HEK293T (cell line): ENCODE data around the gene KIRREL3.

Experiments
- CTCF ChIA-PET: fragments of 350-600 bp; formaldehyde crosslinking; extraction: SDS; loops from one replicate; lab custom pipeline; 2021; ENCODE audit warnings: antibody characterized with exemption, inconsistent platforms; lab: Yijun Ruan, JAX
- POLR2A ChIA-PET: fragments of 350-600 bp; formaldehyde crosslinking; extraction: SDS; loops from one replicate; lab custom pipeline; 2020; ENCODE audit warnings: antibody characterized with exemption, inconsistent platforms; lab: Yijun Ruan, JAX
- DNase-seq: peaks from one replicate; pipeline ENCODE4 v3.0.0; 2012; ENCODE audit warnings: mixed read lengths; ENCODE audit errors: extremely low spot score
- ARNT ChIP-seq: fragments of 450-650 bp; IDR thresholded peaks from 2 replicates; pipeline ENCODE4 v1.6.1; 2017; ENCODE audit warnings: mild to moderate bottlenecking
- BHLHE40 ChIP-seq: fragments of 450-650 bp; IDR thresholded peaks from 2 replicates; pipeline ENCODE4 v1.6.1; 2016; ENCODE audit warnings: mild to moderate bottlenecking, moderate library complexity, borderline replicate concordance
- CTBP1 ChIP-seq: fragments of 450-650 bp; IDR thresholded peaks from 2 replicates; pipeline ENCODE4 v1.6.1; 2016; ENCODE audit warnings: borderline replicate concordance
- ELF4 ChIP-seq: fragments of 450-650 bp; IDR thresholded peaks from 2 replicates; pipeline ENCODE4 v1.6.1; 2017; ENCODE audit warnings: antibody characterized with exemption
- FOXA1 ChIP-seq: fragments of 450-650 bp; IDR thresholded peaks from 2 replicates; pipeline ENCODE4 v1.6.1; 2016; ENCODE audit warnings: mild to moderate bottlenecking
- FOXK2 ChIP-seq: fragments of 450-650 bp; IDR thresholded peaks from 2 replicates; pipeline ENCODE4 v1.6.1; 2016; ENCODE audit warnings: mild to moderate bottlenecking
- FOXM1 ChIP-seq: fragments of 450-650 bp; IDR thresholded peaks from 2 replicates; pipeline ENCODE4 v1.6.1; 2017; ENCODE audit warnings: mild to moderate bottlenecking, borderline replicate concordance
- HDGF ChIP-seq: fragments of 450-650 bp; IDR thresholded peaks from 2 replicates; pipeline ENCODE4 v1.6.1; 2017; ENCODE audit warnings: antibody characterized with exemption, borderline replicate concordance
- L3MBTL2 ChIP-seq: fragments of 450-650 bp; conservative IDR thresholded peaks from 2 replicates; pipeline ENCODE4 v1.6.1; 2016; ENCODE audit warnings: mild to moderate bottlenecking
- LEF1 ChIP-seq: fragments of 450-650 bp; IDR thresholded peaks from 2 replicates; pipeline ENCODE4 v1.6.1; 2017; ENCODE audit warnings: mild to moderate bottlenecking, borderline replicate concordance
- NFRKB ChIP-seq: fragments of 450-650 bp; IDR thresholded peaks from 2 replicates; pipeline ENCODE4 v1.6.1; 2016; ENCODE audit warnings: mild to moderate bottlenecking, moderate library complexity
- SP1 ChIP-seq: fragments of 450-650 bp; IDR thresholded peaks from 2 replicates; pipeline ENCODE4 v1.6.1; 2017
- SUZ12 ChIP-seq: fragments of 450-650 bp; IDR thresholded peaks from 2 replicates; pipeline ENCODE4 v1.6.1; 2016; ENCODE audit warnings: mild to moderate bottlenecking
- TARDBP ChIP-seq: fragments of 450-650 bp; IDR thresholded peaks from 2 replicates; pipeline ENCODE4 v1.6.1; 2016
- ZNF384 ChIP-seq: fragments of 450-650 bp; IDR thresholded peaks from 2 replicates; pipeline ENCODE4 v1.6.1; 2016
- TF ChIP-seq, protein P1 (sequence below): fragments of 450-650 bp; IDR thresholded peaks from 2 replicates; pipeline ENCODE4 v1.6.1; 2016

Gene KIRREL3

DNA sequence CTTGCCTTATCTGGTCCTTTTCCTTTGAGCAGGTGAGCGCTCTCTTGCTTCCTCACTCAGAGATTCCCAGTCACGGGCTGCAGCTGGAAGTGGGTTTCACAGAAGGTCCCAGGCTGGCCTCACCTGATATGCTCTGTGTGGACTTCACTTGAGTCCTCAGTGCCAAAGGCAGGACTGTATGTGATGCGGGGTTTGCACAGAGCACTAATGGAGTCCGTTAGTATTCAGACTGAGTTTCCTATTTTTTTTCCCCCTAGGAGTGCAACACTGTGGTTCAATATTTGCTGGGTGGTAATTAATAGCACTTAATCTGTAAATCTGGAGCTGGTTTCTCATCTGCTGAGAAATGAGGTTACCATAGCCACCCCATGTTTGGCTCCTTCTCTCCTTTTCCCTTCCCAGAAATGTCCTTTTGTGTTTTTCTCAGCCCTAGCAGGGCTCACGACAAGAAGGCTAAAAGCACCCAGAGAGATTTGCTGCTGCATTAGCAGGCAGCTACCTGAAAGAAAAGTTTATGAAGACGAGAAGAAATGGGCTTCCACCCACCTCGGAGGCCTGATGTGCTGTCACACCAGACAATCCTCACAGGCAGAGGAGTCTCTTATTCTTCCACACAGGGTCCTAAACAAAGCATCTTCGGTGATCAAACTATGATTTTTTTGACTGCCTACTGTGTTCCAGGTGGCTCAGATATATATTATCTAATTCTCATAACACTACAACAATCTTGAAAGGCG lies 262.1 kb downstream of the KIRREL3 start:
- POLR2A ChIA-PET: no interaction called here
- DNase-seq: no peak
- TF ChIP-seq TARDBP (no peak), HDGF (no peak), CTBP1 (no peak), BHLHE40 (no peak)
- CTCF ChIA-PET: no interaction called here

DNA sequence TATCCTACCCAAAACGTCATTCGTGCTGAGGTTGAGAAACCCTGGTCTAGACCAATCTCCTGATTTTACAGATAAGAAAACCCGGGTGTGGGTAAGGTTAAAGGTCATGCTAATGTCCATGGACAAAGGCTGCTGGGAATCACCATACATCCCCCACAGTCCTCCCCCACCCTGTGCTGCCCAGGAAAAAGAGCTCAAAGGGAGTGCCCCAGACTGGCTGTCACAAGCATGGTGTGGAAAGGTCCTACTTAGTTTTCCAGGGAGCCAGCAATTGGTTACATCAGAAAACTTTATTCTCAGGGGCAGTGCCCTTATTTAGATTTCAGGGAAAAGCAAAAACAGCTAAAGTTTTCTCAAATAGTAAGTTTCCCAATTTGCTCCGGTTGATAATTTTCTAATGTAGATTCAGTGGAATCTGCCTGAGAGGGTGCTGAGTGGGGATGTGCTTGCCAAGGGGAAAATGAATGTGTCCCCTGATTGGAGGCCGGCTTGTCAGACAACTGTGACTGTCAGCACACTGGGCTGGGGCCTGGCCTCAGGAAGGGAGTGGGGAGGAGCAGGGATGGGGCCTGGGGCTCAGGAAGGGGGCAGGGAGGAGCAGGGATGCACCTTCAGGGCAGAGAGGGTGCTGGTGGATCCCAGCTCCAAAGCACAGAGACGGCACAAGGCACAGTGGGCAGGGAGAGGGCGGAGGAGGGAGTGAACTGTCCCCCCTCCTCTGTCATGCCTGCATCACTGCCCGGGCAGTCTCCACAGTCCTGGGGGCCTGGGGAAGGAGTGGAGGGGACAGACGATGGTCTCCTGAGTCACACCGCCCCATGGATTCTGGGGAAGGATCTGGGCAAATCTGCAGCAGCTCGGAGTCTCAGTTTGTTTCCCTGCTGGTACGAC lies 263.6 kb downstream of the KIRREL3 start:
- POLR2A ChIA-PET: interaction anchor here (1.0 kb wide), 1 partner anchor 19 kb away, joined by 3 read pairs; no protein-coding TSS in a partner anchor

DNA sequence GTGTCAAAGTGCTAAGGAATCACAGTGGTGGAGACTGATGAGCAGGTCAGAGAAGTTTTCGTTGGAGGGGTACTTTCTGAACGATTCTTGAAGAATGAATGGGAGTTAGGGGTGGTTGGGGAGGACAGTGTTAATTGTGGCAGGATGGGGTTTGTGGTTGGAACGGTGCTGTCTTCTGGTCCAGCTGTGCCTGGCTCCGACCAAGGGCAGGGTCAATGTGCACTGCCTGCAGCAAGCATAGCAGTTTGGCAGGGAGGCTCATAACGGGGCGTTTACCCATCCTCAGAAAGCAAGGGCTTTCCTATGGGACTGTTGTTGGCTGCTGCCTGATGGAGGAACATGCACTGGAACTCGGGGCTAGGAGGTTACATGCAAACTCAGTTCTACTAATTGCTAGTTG lies 265.8 kb downstream of the KIRREL3 start:
- ChIA-PET POLR2A (no interaction called here), CTCF (no interaction called here)
- no peak for DNase-seq
- TF ChIP-seq BHLHE40 (no peak), LEF1 (no peak)
- TF ChIP-seq, protein P1, sequence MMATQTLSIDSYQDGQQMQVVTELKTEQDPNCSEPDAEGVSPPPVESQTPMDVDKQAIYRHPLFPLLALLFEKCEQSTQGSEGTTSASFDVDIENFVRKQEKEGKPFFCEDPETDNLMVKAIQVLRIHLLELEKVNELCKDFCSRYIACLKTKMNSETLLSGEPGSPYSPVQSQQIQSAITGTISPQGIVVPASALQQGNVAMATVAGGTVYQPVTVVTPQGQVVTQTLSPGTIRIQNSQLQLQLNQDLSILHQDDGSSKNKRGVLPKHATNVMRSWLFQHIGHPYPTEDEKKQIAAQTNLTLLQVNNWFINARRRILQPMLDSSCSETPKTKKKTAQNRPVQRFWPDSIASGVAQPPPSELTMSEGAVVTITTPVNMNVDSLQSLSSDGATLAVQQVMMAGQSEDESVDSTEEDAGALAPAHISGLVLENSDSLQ: no peak

More for the DNA sequence above, 263.6 kb downstream of the KIRREL3 start:
- CTCF ChIA-PET: no interaction called here
- TF ChIP-seq ELF4 (no peak), BHLHE40 (no peak), FOXA1 (no peak), HDGF (no peak), FOXK2 (no peak), ARNT (no peak), FOXM1 (no peak), L3MBTL2 (no peak), CTBP1 (no peak)
- no peak for DNase-seq

DNA sequence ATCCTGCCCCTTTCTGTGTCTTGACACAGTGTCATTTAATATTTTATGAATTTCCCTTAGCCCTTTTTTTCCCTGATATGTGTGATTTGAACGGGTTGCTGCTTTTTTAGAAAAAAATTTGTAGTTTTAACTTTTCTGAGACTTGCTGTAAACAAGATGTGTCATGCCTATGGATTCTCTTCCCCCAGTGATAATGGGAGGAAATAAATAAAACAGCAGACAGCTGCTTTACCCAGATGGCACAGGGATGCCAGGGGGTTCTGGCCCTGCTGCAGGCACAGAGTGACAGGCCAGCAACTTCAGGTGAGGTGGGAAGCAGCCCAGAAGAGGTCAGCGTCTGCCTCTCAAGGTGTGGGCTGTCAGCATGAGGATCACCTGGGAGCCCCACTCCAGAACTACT lies 266.9 kb downstream of the KIRREL3 start:
- TF ChIP-seq LEF1 (no peak), ARNT (no peak), L3MBTL2 (no peak), SUZ12 (no peak), SP1 (no peak), NFRKB (no peak)
- POLR2A ChIA-PET: no interaction called here
- CTCF ChIA-PET: no interaction called here
- no peak for DNase-seq

DNA sequence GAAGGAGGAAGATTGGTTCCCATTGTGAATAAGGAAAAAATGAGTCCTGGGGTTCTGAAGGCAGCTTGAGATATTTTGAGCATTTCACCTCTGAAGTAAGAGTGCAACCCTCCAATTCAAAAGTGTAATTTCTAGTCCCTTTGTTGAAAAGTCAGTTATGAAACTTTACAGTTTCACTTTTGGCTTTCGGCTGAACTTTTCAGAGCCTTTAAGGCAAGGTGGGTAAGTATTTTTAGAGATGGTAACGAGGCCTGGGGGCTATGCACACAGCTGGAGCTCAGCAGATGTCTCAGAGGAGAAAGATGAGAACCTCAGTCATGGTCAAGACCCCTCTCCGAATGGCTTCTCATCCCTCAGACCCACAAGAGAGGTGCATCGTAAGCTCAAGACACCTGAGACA lies 267.6 kb downstream of the KIRREL3 start:
- CTCF ChIA-PET: interaction anchor here (0.6 kb wide), 2 partner anchors 110 to 164 kb away, joined by 3 read pairs; no protein-coding TSS in a partner anchor
- DNase-seq: no peak
- TF ChIP-seq, protein P1: no peak
- TF ChIP-seq ARNT (no peak), ZNF384 (no peak), LEF1 (no peak), BHLHE40 (no peak), SUZ12 (no peak), FOXA1 (no peak), SP1 (no peak), TARDBP (no peak), ELF4 (no peak), FOXM1 (no peak), HDGF (no peak), FOXK2 (no peak), CTBP1 (no peak), L3MBTL2 (no peak), NFRKB (no peak)
- POLR2A ChIA-PET: no interaction called here

DNA sequence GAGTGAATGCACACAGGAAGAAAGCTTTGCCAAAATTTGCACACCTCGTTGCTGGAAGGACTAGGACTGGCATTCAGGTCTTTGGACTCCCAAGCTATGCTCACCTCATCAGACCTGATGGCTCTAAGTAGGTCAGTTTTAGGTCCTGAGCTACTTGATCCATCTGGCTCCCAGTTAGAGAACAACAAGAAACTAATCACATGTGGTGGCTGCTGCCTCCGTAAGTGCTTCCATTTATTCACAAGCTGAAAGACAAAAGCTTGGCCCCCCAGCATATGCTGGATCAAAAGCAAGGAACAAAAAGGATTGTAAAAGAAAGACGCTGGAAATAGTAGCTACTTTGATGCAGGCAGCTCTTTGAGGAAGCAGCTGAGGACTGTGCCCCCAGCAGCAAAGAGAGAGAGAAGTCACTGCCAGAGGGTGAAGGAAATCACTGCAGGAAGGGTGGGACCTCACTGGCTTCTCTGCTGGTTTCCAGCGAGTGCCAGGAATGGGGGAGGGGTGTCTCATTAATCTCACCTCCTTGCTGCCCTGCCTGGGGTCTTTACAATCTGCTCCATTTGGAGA lies 268.9 kb downstream of the KIRREL3 start:
- CTCF ChIA-PET: no interaction called here
- no peak for DNase-seq
- no peak for TF ChIP-seq LEF1
- TF ChIP-seq ELF4: no peak
- no peak for TF ChIP-seq CTBP1
- no peak for TF ChIP-seq FOXK2
- TF ChIP-seq HDGF: no peak
- TF ChIP-seq, protein P1: no peak
- no peak for TF ChIP-seq ZNF384
- TF ChIP-seq L3MBTL2: no peak
- TF ChIP-seq BHLHE40: no peak
- no peak for TF ChIP-seq FOXM1
- no peak for TF ChIP-seq ARNT
- no peak for TF ChIP-seq FOXA1
- POLR2A ChIA-PET: no interaction called here
